Panc1 (cell line): ENCODE measurements around the gene PRSS50. TPM values are rescaled to one million over a fixed set of nuclear protein-coding genes. Genes with fewer than 3 reads are reported as not detected.

Experiments used
- ATAC-seq: fragments of 200-7000 bp; cut with Tn5 transposase; 2 replicates; pipeline ENCODE4 v1.9.1; 2020; ENCODE audit warnings: mild to moderate bottlenecking, moderate library complexity
- BruUV-seq: library from RNA; stranded (reverse); fragments of 400-500 nt; replicated peaks from 2 replicates; lab custom pipeline; 2021; lab: Mats Ljungman, UMichigan
- CTCF ChIA-PET: fragments of 300-600 bp; sonication (Branson Sonifier 250); formaldehyde crosslinking; loops from one replicate; lab custom pipeline; 2022; ENCODE audit warnings: antibody characterized with exemption; lab: Charles Lee
- POLR2A ChIA-PET: fragments of 300-600 bp; sonication (Branson Sonifier 250); formaldehyde crosslinking; loops from one replicate; lab custom pipeline; 2022; ENCODE audit warnings: antibody characterized with exemption; lab: Charles Lee
- DNase-seq: peaks from one replicate; pipeline ENCODE4 v3.0.0-alpha.2; 2010; ENCODE audit warnings: low read depth, low spot score
- H3K27ac ChIP-seq: 2 replicates; pipeline ENCODE4 v1.5.1; 2011; ENCODE audit warnings: mild to moderate bottlenecking, low read length, inconsistent platforms
- H3K27me3 ChIP-seq: fragments of 200-500 bp; sonication (Bioruptor generic); 2 replicates; pipeline ENCODE4 v1.6.0; 2014; ENCODE audit warnings: low read length, inconsistent platforms; ENCODE audit not compliant: control insufficient read depth, insufficient read depth
- H3K36me3 ChIP-seq: fragments of 200-500 bp; sonication (Bioruptor generic); 2 replicates; pipeline ENCODE4 v1.5.1; 2014; ENCODE audit warnings: inconsistent platforms, mild to moderate bottlenecking, low read length, moderate library complexity; ENCODE audit not compliant: control insufficient read depth, insufficient read depth
- H3K4me1 ChIP-seq: 2 replicates; pipeline ENCODE4 v1.5.1; 2011; ENCODE audit warnings: inconsistent platforms, mild to moderate bottlenecking, low read length, moderate library complexity; ENCODE audit not compliant: control insufficient read depth, insufficient read depth
- H3K4me3 ChIP-seq, 2 experiments: 2 replicates each; pipeline ENCODE4 v1.5.1; 2011 to 2012; ENCODE audit warnings: low read depth in 2 of 2, low read length in 2 of 2, mild to moderate bottlenecking in 2 of 2, inconsistent platforms in 1 of 2, moderate library complexity in 1 of 2
- H3K9me3 ChIP-seq: fragments of 200-500 bp; sonication (Bioruptor generic); 2 replicates; pipeline ENCODE4 v1.5.1; 2014; ENCODE audit warnings: low read depth, mild to moderate bottlenecking, inconsistent platforms, low read length, moderate library complexity; ENCODE audit not compliant: control insufficient read depth, insufficient read depth
- CTCF ChIP-seq: fragments of 450-650 bp; IDR thresholded peaks from 2 replicates; pipeline ENCODE4 v1.5.1; 2017; ENCODE audit warnings: mild to moderate bottlenecking
- POLR2AphosphoS5 ChIP-seq: IDR thresholded peaks from 2 replicates; pipeline ENCODE4 v1.6.1; 2012; ENCODE audit warnings: mild to moderate bottlenecking, low read depth, low read length, moderate library complexity
- REST ChIP-seq, 2 experiments: IDR thresholded peaks; 2 replicates each; pipeline ENCODE4 v1.6.1; 2011 to 2012; ENCODE audit warnings: low read depth in 2 of 2, control low read depth in 1 of 2, low read length in 1 of 2, mild to moderate bottlenecking in 1 of 2, moderate library complexity in 1 of 2; ENCODE audit not compliant: insufficient read depth in 1 of 2
- SIN3A ChIP-seq: IDR thresholded peaks from 2 replicates; pipeline ENCODE4 v1.6.1; 2012; ENCODE audit warnings: low read depth, mild to moderate bottlenecking, low read length, moderate library complexity, borderline replicate concordance; ENCODE audit not compliant: insufficient read depth
- TCF7L2 ChIP-seq: IDR thresholded peaks from 2 replicates; pipeline ENCODE4 v1.6.1; 2011; ENCODE audit warnings: mild to moderate bottlenecking, low read depth, low read length, inconsistent platforms
- in situ Hi-C: cut with HindIII; loops from 2 replicates; pipeline ENCODE4 v1.10.0; 2016; ENCODE audit warnings: low sequenced_read_pairs, low pct_unique_long_range_greater_than_20kb
- intact Hi-C: fragments of 100-400 bp; cut with micrococcal nuclease; formaldehyde crosslinking; loops from one replicate; pipeline ENCODE4 v1.10.0; 2022; ENCODE audit not compliant: unreplicated experiment
- total RNA-seq: library from RNA; stranded (reverse); gene quantifications from one replicate; pipeline ENCODE4 v1.2.1, GENCODE V29; 2021; ENCODE audit not compliant: unreplicated experiment

The PRSS50 gene
- total RNA-seq, 1 experiment from 2014 or later, result 0.13 TPM

- Histone ChIP-seq H3K4me1 (no peaks in the 10 kb centered on the region), H3K4me3 (no peak overlapping the region), H3K36me3 (no peaks in the 10 kb centered on the region), H3K27me3 (no peaks in the 10 kb centered on the region), H3K27ac (no peak overlapping the region), H3K9me3 (no peaks in the 10 kb centered on the region)
- no TSS peak for BruUV-seq
- DNase-seq (no peak), ATAC-seq (no peak)
- CTCF ChIA-PET, result no interaction called here
- POLR2A ChIA-PET, result no interaction called here
- intact Hi-C loops (no loop called here), in situ Hi-C loops (no loop called here)
- TF ChIP-seq POLR2AphosphoS5 (no peak), REST (IDR thresholded peaks at IDR 0.05; ENCODE audit: insufficient read depth in 1 of 2, low read depth in 2 of 2, low read length in 1 of 2) (no peak), CTCF (no peak), TCF7L2 (no peak), SIN3A (no peak)
Observed at GRCh38 chr3:46681387-46681786, 36.3 kb downstream of the PRSS50 start.

- in situ Hi-C loops (no loop called here), intact Hi-C loops (no loop called here)
- no peaks in the 10 kb centered on the region for H3K27me3 ChIP-seq
- no peaks in the 10 kb centered on the region for H3K9me3 ChIP-seq
- POLR2A ChIA-PET, result no interaction called here
- no peak overlapping the region for H3K27ac ChIP-seq
- H3K4me1 ChIP-seq, result no peaks in the 10 kb centered on the region
- H3K36me3 ChIP-seq, result no peaks in the 10 kb centered on the region
- ATAC-seq, result no peak
- no peak overlapping the region for H3K4me3 ChIP-seq
- TF ChIP-seq TCF7L2, result no peak
- no peak for TF ChIP-seq CTCF
- no peak for TF ChIP-seq SIN3A
- TF ChIP-seq POLR2AphosphoS5, result no peak
- TF ChIP-seq REST (IDR thresholded peaks at IDR 0.05; ENCODE audit: insufficient read depth in 1 of 2, low read depth in 2 of 2, low read length in 1 of 2), result no peak
- BruUV-seq, result no TSS peak
- DNase-seq, result no peak
- CTCF ChIA-PET, result no interaction called here
Observed at GRCh38 chr3:46680298-46680826, 37.3 kb downstream of the PRSS50 start.
